H1 (cell line): Measurements from ENCODE around the gene BORCS6. TPM values are rescaled to one million over a fixed set of nuclear protein-coding genes. Genes with fewer than 3 reads are reported as not detected.

ENCODE experiments used
- CTCF ChIA-PET: fragments of 300-600 bp; sonication (Branson Sonifier 250); formaldehyde crosslinking; loops from one replicate; lab custom pipeline; 2021; ENCODE audit not compliant: partially characterized antibody; lab: Charles Lee
- POLR2A ChIA-PET: fragments of 300-600 bp; sonication (Branson Sonifier 250); formaldehyde crosslinking; loops from one replicate; lab custom pipeline; 2021; ENCODE audit warnings: inconsistent platforms; ENCODE audit not compliant: partially characterized antibody; lab: Charles Lee
- DNase-seq, 2 experiments: peaks; one replicate each; pipeline versions ENCODE4 v3.0.0 to v3.0.0-alpha.2; 2010 to 2022; ENCODE audit warnings: low spot score in 2 of 2, low read depth in 1 of 2, mixed read lengths in 1 of 2
- FAIRE-seq: peaks from 2 replicates; lab custom pipeline; 2011; peaks lifted over from hg19 to GRCh38; lab: Jason Lieb, UNC
- H2AFZ ChIP-seq: 2 replicates; pipeline ENCODE4 v1.8.1; 2012; ENCODE audit warnings: low read length, inconsistent platforms
- H2AK5ac ChIP-seq: 2 replicates; pipeline ENCODE4 v1.6.1; 2013; ENCODE audit warnings: low read depth, low read length
- H2BK120ac ChIP-seq: replicated peaks from 2 replicates; pipeline ENCODE3; 2013; ENCODE audit warnings: low read depth, low read length, inconsistent platforms
- H2BK12ac ChIP-seq: 2 replicates; pipeline ENCODE4 v1.6.1; 2013; ENCODE audit warnings: low read depth, low read length
- H2BK15ac ChIP-seq: 2 replicates; pipeline ENCODE4 v1.6.1; 2013; ENCODE audit warnings: low read length
- H2BK20ac ChIP-seq: 2 replicates; pipeline ENCODE4 v1.6.1; 2013; ENCODE audit warnings: low read length
- H2BK5ac ChIP-seq: 2 replicates; pipeline ENCODE4 v1.6.1; 2013; ENCODE audit warnings: low read depth, low read length
- H3K14ac ChIP-seq: 2 replicates; pipeline ENCODE4 v1.6.1; 2013; ENCODE audit warnings: inconsistent platforms; ENCODE audit not compliant: insufficient read length
- H3K18ac ChIP-seq: 2 replicates; pipeline ENCODE4 v1.6.1; 2013; ENCODE audit warnings: low read length; ENCODE audit errors: extremely low read depth
- H3K23ac ChIP-seq: 2 replicates; pipeline ENCODE4 v1.6.1; 2013; ENCODE audit warnings: inconsistent platforms; ENCODE audit not compliant: insufficient read length
- H3K23me2 ChIP-seq: 2 replicates; pipeline ENCODE4 v1.6.1; 2013; ENCODE audit warnings: low read depth, low read length
- H3K27ac ChIP-seq: 2 replicates; pipeline ENCODE4 v1.6.1; 2011; ENCODE audit warnings: low read depth, low read length, inconsistent platforms
- H3K27me3 ChIP-seq, 4 experiments: replicated peaks in 1 of 4; 1 replicate in 1 of 4; 2 replicates in 3 of 4; pipeline versions ENCODE4 v1.6.1 to v1.8.1; 2011 to 2013; ENCODE audit warnings: low read length in 3 of 4, mild to moderate bottlenecking in 3 of 4, inconsistent platforms in 2 of 4, mixed read lengths in 2 of 4, moderate library complexity in 1 of 4; ENCODE audit not compliant: control insufficient read depth in 3 of 4, insufficient read depth in 3 of 4; ENCODE audit errors: extremely low read depth in 1 of 4
- H3K36me3 ChIP-seq, 4 experiments: 2 replicates each; pipeline versions ENCODE4 v1.6.1 to v1.8.1; 2011 to 2013; ENCODE audit warnings: mild to moderate bottlenecking in 4 of 4, low read length in 3 of 4, moderate library complexity in 2 of 4, control low read depth in 1 of 4, inconsistent platforms in 1 of 4; ENCODE audit not compliant: insufficient read depth in 4 of 4, control insufficient read depth in 2 of 4
- H3K4ac ChIP-seq: replicated peaks from 2 replicates; pipeline ENCODE3; 2013; ENCODE audit warnings: low read length, low read depth, mixed read lengths, inconsistent platforms; ENCODE audit not compliant: insufficient read length
- H3K4me1 ChIP-seq, 4 experiments: replicated peaks in 1 of 4; 1 replicate in 1 of 4; 2 replicates in 3 of 4; pipeline versions ENCODE4 v1.6.1 to v1.8.1; 2011 to 2013; ENCODE audit warnings: low read length in 3 of 4, inconsistent platforms in 2 of 4, mixed read lengths in 1 of 4; ENCODE audit not compliant: insufficient read depth in 4 of 4, control insufficient read depth in 3 of 4
- H3K4me2 ChIP-seq, 2 experiments: 2 replicates each; pipeline versions ENCODE4 v1.6.1 to v1.8.1; 2011 to 2013; ENCODE audit warnings: low read depth in 2 of 2, low read length in 2 of 2, control low read depth in 1 of 2, inconsistent platforms in 1 of 2, mild to moderate bottlenecking in 1 of 2; ENCODE audit not compliant: insufficient read depth in 1 of 2
- H3K4me3 ChIP-seq, 4 experiments: fragments of 200-600, 300-600 bp in 1 of 4; sonication (generic), shearing (Covaris generic), sonication (Bioruptor Twin) in 1 of 4; 2 replicates each; pipeline versions ENCODE4 v1.5.1 to v1.8.1; 2011 to 2016; ENCODE audit warnings: low read length in 4 of 4, low read depth in 3 of 4, control low read depth in 2 of 4, inconsistent platforms in 2 of 4, mild to moderate bottlenecking in 2 of 4, mixed read lengths in 1 of 4, moderate library complexity in 1 of 4; ENCODE audit not compliant: insufficient read depth in 2 of 4; ENCODE audit errors: extremely low read depth in 1 of 4
- H3K56ac ChIP-seq: replicated peaks from 2 replicates; pipeline ENCODE3; 2013; ENCODE audit warnings: low read depth, mild to moderate bottlenecking, mixed read lengths, low read length, inconsistent platforms; ENCODE audit not compliant: insufficient read length
- H3K79me1 ChIP-seq: 2 replicates; pipeline ENCODE4 v1.6.1; 2013; ENCODE audit warnings: low read depth, low read length, control low read depth
- H3K79me2 ChIP-seq, 2 experiments: 2 replicates each; pipeline versions ENCODE4 v1.6.1 to v1.8.1; 2012 to 2013; ENCODE audit warnings: low read length in 2 of 2, mild to moderate bottlenecking in 2 of 2, inconsistent platforms in 1 of 2; ENCODE audit not compliant: insufficient read depth in 2 of 2, control insufficient read depth in 1 of 2
- H3K9ac ChIP-seq, 4 experiments: replicated peaks in 1 of 4; 1 replicate in 1 of 4; 2 replicates in 3 of 4; pipeline versions ENCODE4 v1.6.1 to v1.8.1; 2011 to 2013; ENCODE audit warnings: low read depth in 3 of 4, low read length in 3 of 4, control low read depth in 2 of 4, mild to moderate bottlenecking in 2 of 4, moderate library complexity in 2 of 4, inconsistent platforms in 1 of 4; ENCODE audit errors: extremely low read depth in 1 of 4
- H3K9me3 ChIP-seq, 2 experiments: 2 replicates each; pipeline versions ENCODE4 v1.6.1 to v1.8.1; 2012 to 2013; ENCODE audit warnings: mild to moderate bottlenecking in 2 of 2, moderate library complexity in 2 of 2, control low read depth in 1 of 2, inconsistent platforms in 1 of 2, low read depth in 1 of 2, low read length in 1 of 2, mixed read lengths in 1 of 2; ENCODE audit not compliant: insufficient read depth in 2 of 2
- H4K20me1 ChIP-seq, 2 experiments: replicated peaks in 1 of 2; 2 replicates each; pipeline versions ENCODE3 to v1.8.1; 2011 to 2013; ENCODE audit warnings: inconsistent platforms in 2 of 2, low read length in 2 of 2, mild to moderate bottlenecking in 1 of 2; ENCODE audit not compliant: insufficient read depth in 2 of 2, control insufficient read depth in 1 of 2
- H4K5ac ChIP-seq: 2 replicates; pipeline ENCODE4 v1.6.1; 2013; ENCODE audit warnings: low read length, low read depth, mixed read lengths, inconsistent platforms; ENCODE audit not compliant: insufficient read length
- H4K8ac ChIP-seq: 2 replicates; pipeline ENCODE4 v1.8.0; 2013; ENCODE audit warnings: mild to moderate bottlenecking, moderate library complexity, low read length, inconsistent platforms; ENCODE audit not compliant: insufficient read depth; ENCODE audit errors: extremely low read depth
- H4K91ac ChIP-seq: replicated peaks from 2 replicates; pipeline ENCODE3; 2013; ENCODE audit warnings: low read length, mixed read lengths, inconsistent platforms; ENCODE audit not compliant: insufficient read length
- ASH2L ChIP-seq: fragments of 200-600, 300-600 bp; sonication (generic); IDR thresholded peaks from one replicate; pipeline ENCODE4 v1.7.1; 2017; ENCODE audit warnings: low read length
- BRCA1 ChIP-seq: IDR thresholded peaks from 2 replicates; pipeline ENCODE4 v1.6.1; 2012; ENCODE audit warnings: low read depth, low read length, improper control_type of control experiment
- CBX8 ChIP-seq: fragments of 300-800, 300-1000 bp; sonication (generic); IDR thresholded peaks from 2 replicates; pipeline ENCODE4 v1.7.1; 2016; ENCODE audit warnings: low read depth, low read length, borderline replicate concordance
- MAX ChIP-seq: IDR thresholded peaks from 2 replicates; pipeline ENCODE4 v1.6.1; 2012; ENCODE audit warnings: inconsistent platforms
- POLR2A ChIP-seq, 2 experiments: IDR thresholded peaks; 1 replicate in 1 of 2; 2 replicates in 1 of 2; pipeline ENCODE4 v1.6.1; 2011; ENCODE audit warnings: low read depth in 2 of 2, low read length in 2 of 2, mild to moderate bottlenecking in 2 of 2; ENCODE audit errors: control extremely low read depth in 1 of 2
- POLR2AphosphoS5 ChIP-seq: IDR thresholded peaks from 2 replicates; pipeline ENCODE4 v1.6.1; 2011; ENCODE audit warnings: low read depth, low read length
- SAP30 ChIP-seq: fragments of 300-600 bp; sonication (generic); IDR thresholded peaks from 2 replicates; pipeline ENCODE4 v1.7.1; 2012; ENCODE audit warnings: low read length, moderate library complexity, mild to moderate bottlenecking, inconsistent platforms; ENCODE audit not compliant: insufficient read depth, insufficient replicate concordance
- SIX5 ChIP-seq: IDR thresholded peaks from 2 replicates; pipeline ENCODE4 v1.6.1; 2011; ENCODE audit warnings: mild to moderate bottlenecking, low read depth, low read length
- SP2 ChIP-seq: IDR thresholded peaks from 2 replicates; pipeline ENCODE4 v1.6.1; 2012; ENCODE audit warnings: mild to moderate bottlenecking, low read length, inconsistent platforms
- TAF7 ChIP-seq: optimal IDR thresholded peaks from 2 replicates; pipeline ENCODE3; 2011; ENCODE audit warnings: low read depth, mild to moderate bottlenecking, inconsistent platforms, low read length, moderate library complexity, borderline replicate concordance
- TBP ChIP-seq: IDR thresholded peaks from 2 replicates; pipeline ENCODE4 v1.6.1; 2011; ENCODE audit warnings: low read depth, low read length, improper control_type of control experiment
- TCF12 ChIP-seq: IDR thresholded peaks from 2 replicates; pipeline ENCODE4 v1.6.1; 2011; ENCODE audit warnings: low read depth, mild to moderate bottlenecking, low read length
- TEAD4 ChIP-seq: IDR thresholded peaks from 2 replicates; pipeline ENCODE4 v1.6.1; 2012; ENCODE audit warnings: low read depth, low read length, inconsistent platforms, mixed read lengths
- WGBS, 2 experiments: shearing (Covaris generic) in 1 of 2; methylation state at CpG; one replicate each; pipeline versions ENCODE4 v1.1.6 to v1.1.7; 2013 to 2015; ENCODE audit warnings: low lambda C conversion rate in 2 of 2, mixed read lengths in 2 of 2, inconsistent platforms in 1 of 2, low coverage in 1 of 2, missing lambda C conversion rate in 1 of 2; ENCODE audit not compliant: insufficient replicate concordance in 2 of 2, insufficient coverage in 1 of 2, insufficient read length in 1 of 2; ENCODE audit errors: extremely low coverage in 1 of 2, missing lambda C conversion rate in 1 of 2; 5-methylcytosine and 5-hydroxymethylcytosine counted together
- polyA plus RNA-seq, 7 experiments: library from polyadenylated mRNA; depleted of rRNA in 3 of 7; stranded (reverse) in 5 of 7; unstranded in 2 of 7; fragments of >200 nt in 5 of 7; fragments of 200-250 nt in 2 of 7; gene quantifications; 1 replicate in 5 of 7; 2 replicates in 1 of 7; 4 replicates in 1 of 7; pipeline versions ENCODE4 v1.2.1 to v1.2.3, GENCODE V29; 2011 to 2013; ENCODE audit warnings: missing spikeins in 2 of 7, mixed read lengths in 2 of 7
- total RNA-seq: library from RNA; stranded (reverse); fragmentation: NEBNext Ultra II Directional; extraction: Animal tissue kit (Norgen Biotek cat#: 25700); gene quantifications from 2 replicates; pipeline ENCODE4 v1.2.1, GENCODE V29; 2021

The BORCS6 gene
- total and polyA plus RNA-seq, 2 of the 8 experiments (the other 6 are each of a cell fraction or from before 2014, with no cell fraction given) = 3.3 to 3.6 TPM

DNA sequence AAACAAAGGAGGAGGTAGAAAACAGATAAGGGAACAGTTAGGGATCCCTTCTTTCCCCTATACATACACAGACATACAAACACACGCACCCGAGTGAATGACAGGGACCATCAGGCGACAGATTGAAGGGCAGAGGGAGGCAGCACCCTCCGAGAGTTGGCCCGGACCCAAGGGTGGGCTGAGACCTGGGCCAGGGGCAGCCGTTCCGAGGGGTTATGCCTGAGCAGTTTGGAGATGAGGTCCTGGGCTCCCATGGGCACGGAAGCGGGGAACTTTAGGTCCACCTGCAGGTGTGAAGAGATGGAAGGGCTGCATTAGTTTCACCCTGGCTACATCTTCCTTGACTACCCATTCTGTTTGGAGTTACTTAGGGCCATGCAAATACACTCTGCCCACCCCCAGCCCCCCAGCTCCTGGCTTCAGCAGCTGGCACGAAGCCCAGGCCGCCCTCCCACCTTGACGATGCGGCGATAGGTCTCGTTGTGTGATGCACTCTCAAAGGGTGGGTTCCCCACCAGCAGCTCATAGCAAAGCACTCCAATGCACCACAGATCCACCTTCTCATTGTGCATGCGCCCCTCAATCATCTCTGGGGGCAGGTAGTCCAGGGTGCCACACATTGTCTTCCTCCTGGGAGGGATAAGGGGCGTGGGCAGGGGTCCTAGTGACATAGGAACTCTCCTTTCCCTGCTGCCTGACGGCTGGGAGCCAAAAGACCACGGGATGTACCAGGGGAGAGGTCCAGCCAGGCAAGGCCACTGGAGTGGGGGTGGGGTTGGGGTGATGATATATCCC, 15.0 kb upstream of the BORCS6 start:
- peaks cover 16 to 42% (median 29%) of the 10 kb centered on the region in 4 experiments; a peak in 7 of 8 replicates for H3K36me3 ChIP-seq
- no peak overlapping the region for H2BK15ac ChIP-seq
- no peak for FAIRE-seq
- H2BK5ac ChIP-seq = no peak overlapping the region; the same call in 1 of the 2 replicates
- peaks cover 5 to 6% of the 10 kb centered on the region in 2 experiments for H4K20me1 ChIP-seq
- POLR2A ChIA-PET = interaction anchor here (1.1 to 19.6 kb wide), 4 partner anchors 12 to 96 kb away, joined by 3 to 373 read pairs (median 95); partner anchors contain the start of gene BORCS6
- no peak overlapping the region for H3K4me3 ChIP-seq
- H4K8ac ChIP-seq = no peak overlapping the region
- no peak overlapping the region for H3K27ac ChIP-seq
- H3K9ac ChIP-seq = no peak overlapping the region
- peaks cover 3 to 15% of the 10 kb centered on the region in 2 experiments for H3K79me2 ChIP-seq
- H3K27me3 ChIP-seq = no peaks in the 10 kb centered on the region
- H2AFZ ChIP-seq = no peak overlapping the region
- H3K4ac ChIP-seq = no peak overlapping the region
- H3K14ac ChIP-seq = no peak overlapping the region
- no peak overlapping the region for H4K5ac ChIP-seq
- no peak for DNase-seq
- H3K56ac ChIP-seq = no peak overlapping the region
- H2BK20ac ChIP-seq = no peak overlapping the region
- TF ChIP-seq SP2 (no peak), TEAD4 (no peak), TCF12 (no peak), SAP30 (no peak), CBX8 (no peak), TBP (no peak), ASH2L (no peak), TAF7 (no peak), MAX (no peak), BRCA1 (no peak), SIX5 (no peak), POLR2A (IDR thresholded peaks at IDR 0.05; ENCODE audit: control extremely low read depth in 1 of 2, low read depth in 2 of 2, low read length in 2 of 2) (peak in 1 of 2 experiments; percentile 53; a peak in 1 of 3 replicates), POLR2AphosphoS5 (peak; percentile 63; the same call in 1 of the 2 replicates)
- TF ChIP-seq, all 59 proteins: peak for 2
- H4K91ac ChIP-seq = no peak overlapping the region
- peaks cover 4% of the 10 kb centered on the region; the same call in 1 of the 2 replicates for H3K23me2 ChIP-seq
- no peak overlapping the region for H2BK12ac ChIP-seq
- H3K79me1 ChIP-seq = 0 out of 2 replicates have a peak, but pooled peaks cover 4% of the 10 kb centered on the region
- no peak overlapping the region for H2BK120ac ChIP-seq
- CTCF ChIA-PET = interaction anchor here (1.2 kb wide), 1 partner anchor 14 kb away, joined by 3 read pairs; no protein-coding TSS in a partner anchor
- no peak overlapping the region for H3K23ac ChIP-seq
- H3K4me2 ChIP-seq = no peak overlapping the region
- WGBS, 2 experiments = 91% methylated on average over 19 of the region's 19 CpGs; no CpG with 5 or more reads in 1 of the 2 experiments
- peaks cover 0 to 4% (median under 1%) of the 10 kb centered on the region in 4 experiments; a peak in 2 of 7 replicates for H3K4me1 ChIP-seq
- no peak overlapping the region for H3K18ac ChIP-seq
- no peak overlapping the region for H2AK5ac ChIP-seq
- no peaks in the 10 kb centered on the region for H3K9me3 ChIP-seq
